ENCODE data around the gene U2AF2. TPM values are rescaled to one million over a fixed set of nuclear protein-coding genes. Genes with fewer than 3 reads are reported as not detected.

U2AF2 gene
- total RNA-seq, 1 donor from 2014 or later: 219 TPM

DNA sequence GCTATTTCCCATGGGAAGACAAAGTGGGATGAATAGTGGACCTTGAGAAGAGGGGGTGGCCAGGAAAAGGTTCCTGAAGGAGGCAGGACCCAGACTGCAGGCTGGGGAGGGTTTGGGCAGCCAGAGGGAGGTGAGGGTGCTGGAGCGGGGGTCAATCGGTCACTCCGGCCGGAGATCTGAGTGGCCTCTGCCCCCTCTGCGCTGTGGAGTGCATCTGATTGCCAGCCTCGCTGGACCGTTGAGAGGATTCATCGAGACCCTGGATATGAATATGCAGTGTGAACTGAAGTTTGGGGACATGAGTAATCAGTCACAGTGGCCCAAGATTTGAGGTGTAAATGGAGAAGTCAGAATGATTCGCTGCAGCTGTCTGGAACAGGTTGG lies 19.5 kb upstream of the U2AF2 start:
- TF ChIP-seq, protein P1, sequence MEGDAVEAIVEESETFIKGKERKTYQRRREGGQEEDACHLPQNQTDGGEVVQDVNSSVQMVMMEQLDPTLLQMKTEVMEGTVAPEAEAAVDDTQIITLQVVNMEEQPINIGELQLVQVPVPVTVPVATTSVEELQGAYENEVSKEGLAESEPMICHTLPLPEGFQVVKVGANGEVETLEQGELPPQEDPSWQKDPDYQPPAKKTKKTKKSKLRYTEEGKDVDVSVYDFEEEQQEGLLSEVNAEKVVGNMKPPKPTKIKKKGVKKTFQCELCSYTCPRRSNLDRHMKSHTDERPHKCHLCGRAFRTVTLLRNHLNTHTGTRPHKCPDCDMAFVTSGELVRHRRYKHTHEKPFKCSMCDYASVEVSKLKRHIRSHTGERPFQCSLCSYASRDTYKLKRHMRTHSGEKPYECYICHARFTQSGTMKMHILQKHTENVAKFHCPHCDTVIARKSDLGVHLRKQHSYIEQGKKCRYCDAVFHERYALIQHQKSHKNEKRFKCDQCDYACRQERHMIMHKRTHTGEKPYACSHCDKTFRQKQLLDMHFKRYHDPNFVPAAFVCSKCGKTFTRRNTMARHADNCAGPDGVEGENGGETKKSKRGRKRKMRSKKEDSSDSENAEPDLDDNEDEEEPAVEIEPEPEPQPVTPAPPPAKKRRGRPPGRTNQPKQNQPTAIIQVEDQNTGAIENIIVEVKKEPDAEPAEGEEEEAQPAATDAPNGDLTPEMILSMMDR (IDR thresholded peaks at IDR 0.05; ENCODE audit: unreplicated experiment): no peak
- Mint-ChIP-seq H3K27ac (ENCODE audit: unreplicated experiment) (peak overlapping the region; percentile 100), H3K9me3 (ENCODE audit: unreplicated experiment) (no peaks in the 10 kb centered on the region), H3K4me3 (ENCODE audit: unreplicated experiment) (peak overlapping the region; percentile 99), H3K4me1 (ENCODE audit: unreplicated experiment) (peaks cover 25% of the 10 kb centered on the region), H3K36me3 (ENCODE audit: low read depth, unreplicated experiment) (peaks cover 14% of the 10 kb centered on the region), H3K27me3 (ENCODE audit: unreplicated experiment) (peaks cover 19% of the 10 kb centered on the region)
- no peak for DNase-seq (ENCODE audit: low spot score)

DNA sequence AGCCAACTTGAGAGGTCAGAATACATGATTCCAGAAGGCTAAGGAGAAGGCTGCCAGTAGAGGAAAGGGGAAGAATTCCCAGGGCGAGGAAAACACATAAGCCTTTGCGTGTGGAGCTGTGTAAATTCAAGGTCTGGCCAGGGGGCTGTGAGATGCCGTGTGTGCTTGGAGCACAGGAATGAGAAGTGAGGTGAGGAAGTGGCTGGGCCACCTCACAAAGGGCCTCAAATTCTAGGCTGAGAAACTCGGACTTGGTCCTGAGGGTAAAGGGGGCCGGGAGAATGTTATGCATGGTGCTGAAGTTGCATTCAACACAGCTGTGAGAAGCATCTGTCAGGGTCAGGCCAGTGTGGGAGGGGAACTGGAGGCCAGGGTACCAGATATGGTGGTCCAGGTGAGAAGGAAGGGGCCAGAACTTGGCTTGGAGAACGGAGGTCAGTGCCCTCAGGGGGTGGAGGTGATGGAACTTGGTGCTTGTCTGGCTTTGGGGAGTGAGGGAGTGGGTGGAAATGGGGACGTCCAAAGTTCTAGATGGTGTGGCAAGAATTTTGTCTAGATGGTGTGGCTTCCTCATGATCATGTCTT lies 18.9 kb upstream of the U2AF2 start:
- no peak for DNase-seq (ENCODE audit: low spot score)
- Mint-ChIP-seq H3K9me3 (ENCODE audit: unreplicated experiment) (no peaks in the 10 kb centered on the region), H3K27ac (ENCODE audit: unreplicated experiment) (peak overlapping the region; percentile 100), H3K4me1 (ENCODE audit: unreplicated experiment) (peaks cover 27% of the 10 kb centered on the region), H3K4me3 (ENCODE audit: unreplicated experiment) (peak overlapping the region; percentile 99), H3K27me3 (ENCODE audit: unreplicated experiment) (peaks cover 19% of the 10 kb centered on the region), H3K36me3 (ENCODE audit: low read depth, unreplicated experiment) (peaks cover 14% of the 10 kb centered on the region)
- TF ChIP-seq, protein P1 (IDR thresholded peaks at IDR 0.05; ENCODE audit: unreplicated experiment): no peak

DNA sequence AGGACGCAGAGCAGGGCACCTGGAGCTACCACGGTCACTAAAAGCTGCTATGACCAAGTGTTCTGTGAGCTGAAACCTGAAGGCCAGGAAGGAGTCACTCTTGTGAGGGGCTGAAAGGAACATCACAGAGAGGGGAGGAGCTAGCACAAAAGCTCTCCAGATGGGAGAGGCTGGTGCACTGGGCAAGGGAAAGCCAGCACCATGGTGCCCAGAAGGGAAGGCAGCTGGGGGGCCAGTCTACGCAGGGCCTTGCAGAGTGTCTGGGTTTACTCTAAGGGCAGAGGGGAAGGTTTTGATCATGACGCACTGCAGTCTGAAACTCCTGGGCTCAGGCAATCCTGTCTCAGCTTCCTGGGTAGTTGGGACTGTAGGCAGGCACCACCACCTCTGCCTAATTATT lies 18.1 kb upstream of the U2AF2 start:
- Mint-ChIP-seq H3K4me1 (ENCODE audit: unreplicated experiment) (peaks cover 31% of the 10 kb centered on the region), H3K4me3 (ENCODE audit: unreplicated experiment) (peak overlapping the region; percentile 99), H3K27me3 (ENCODE audit: unreplicated experiment) (peaks cover 21% of the 10 kb centered on the region), H3K27ac (ENCODE audit: unreplicated experiment) (peak overlapping the region; percentile 100), H3K9me3 (ENCODE audit: unreplicated experiment) (no peaks in the 10 kb centered on the region), H3K36me3 (ENCODE audit: low read depth, unreplicated experiment) (peaks cover 15% of the 10 kb centered on the region)
- TF ChIP-seq, protein P1 (IDR thresholded peaks at IDR 0.05; ENCODE audit: unreplicated experiment): no peak
- no peak for DNase-seq (ENCODE audit: low spot score)

DNA sequence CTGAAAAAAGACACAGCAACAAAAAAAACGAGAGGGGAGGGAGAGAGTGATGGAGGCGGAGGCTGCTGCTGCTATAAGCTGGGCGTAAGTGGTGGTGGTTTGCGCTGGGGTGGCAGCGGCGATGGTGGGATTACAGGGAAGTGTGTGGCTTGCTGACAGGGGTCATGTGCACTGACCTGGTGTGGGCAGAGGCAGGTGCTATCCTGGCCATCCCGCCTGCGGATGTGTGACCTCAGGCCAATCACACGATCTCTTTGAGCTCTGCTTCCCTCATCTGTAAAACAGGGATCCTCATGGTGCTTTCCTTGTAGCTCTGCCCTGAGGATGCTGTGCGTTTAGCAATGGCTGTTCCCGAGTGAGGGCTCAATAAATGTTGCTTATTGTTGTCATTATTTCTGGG lies 17.3 kb upstream of the U2AF2 start:
- Mint-ChIP-seq H3K27ac (ENCODE audit: unreplicated experiment) (peak overlapping the region; percentile 77), H3K9me3 (ENCODE audit: unreplicated experiment) (no peaks in the 10 kb centered on the region), H3K27me3 (ENCODE audit: unreplicated experiment) (peaks cover 21% of the 10 kb centered on the region), H3K4me3 (ENCODE audit: unreplicated experiment) (peak overlapping the region; percentile 65), H3K4me1 (ENCODE audit: unreplicated experiment) (peaks cover 36% of the 10 kb centered on the region), H3K36me3 (ENCODE audit: low read depth, unreplicated experiment) (peaks cover 20% of the 10 kb centered on the region)
- TF ChIP-seq, protein P1 (IDR thresholded peaks at IDR 0.05; ENCODE audit: unreplicated experiment): no peak
- no peak for DNase-seq (ENCODE audit: low spot score)

DNA sequence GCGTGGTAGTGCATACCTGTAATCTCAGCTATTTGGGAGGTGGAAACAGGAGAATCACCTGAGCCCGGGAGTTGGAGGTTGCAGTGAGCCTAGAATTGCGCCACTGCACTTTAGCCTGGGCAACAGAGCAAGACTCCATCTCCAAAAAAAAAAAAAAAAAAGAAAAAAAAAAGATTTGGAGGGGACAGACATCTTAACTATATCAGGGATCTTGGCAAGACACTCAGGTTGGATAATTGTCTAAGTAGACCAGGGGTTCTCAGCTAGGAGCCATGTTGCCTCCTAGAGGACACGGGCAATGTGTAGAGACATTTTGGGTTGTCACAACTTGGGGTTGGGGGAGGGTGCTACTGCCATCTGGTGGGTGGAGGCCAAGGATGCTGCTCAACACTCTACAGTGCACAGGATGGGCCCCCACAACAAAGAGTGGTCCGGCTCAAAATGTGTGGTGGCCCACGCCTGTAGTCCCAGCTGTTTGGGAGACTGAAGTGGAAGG lies 15.9 kb upstream of the U2AF2 start:
- DNase-seq (ENCODE audit: low spot score): peak; percentile 55
- peak overlapping the region; percentile 36 for H3K27ac Mint-ChIP-seq (ENCODE audit: unreplicated experiment)
- peaks cover 43% of the 10 kb centered on the region for H3K4me1 Mint-ChIP-seq (ENCODE audit: unreplicated experiment)
- TF ChIP-seq, protein P1 (IDR thresholded peaks at IDR 0.05; ENCODE audit: unreplicated experiment): peak; percentile 30
- H3K27me3 Mint-ChIP-seq (ENCODE audit: unreplicated experiment): peaks cover 23% of the 10 kb centered on the region
- no peaks in the 10 kb centered on the region for H3K9me3 Mint-ChIP-seq (ENCODE audit: unreplicated experiment)
- H3K4me3 Mint-ChIP-seq (ENCODE audit: unreplicated experiment): peak overlapping the region; percentile 78
- H3K36me3 Mint-ChIP-seq (ENCODE audit: low read depth, unreplicated experiment): peaks cover 26% of the 10 kb centered on the region
